Ramos (cell line): ENCODE data around the gene ELP2.
"Not testable (repeated sequence)": the region's sequence is repeated elsewhere in the genome, so short reads cannot be mapped to it uniquely, and the experiment has no call there.

ENCODE experiments used
- in situ Hi-C: fragments of 300-500 bp; cut with MboI; formaldehyde crosslinking; loops from one replicate; pipeline ENCODE4 v1.14.3; 2022; ENCODE audit warnings: low sequenced_read_pairs; ENCODE audit not compliant: unreplicated experiment

ELP2 gene, protein sequence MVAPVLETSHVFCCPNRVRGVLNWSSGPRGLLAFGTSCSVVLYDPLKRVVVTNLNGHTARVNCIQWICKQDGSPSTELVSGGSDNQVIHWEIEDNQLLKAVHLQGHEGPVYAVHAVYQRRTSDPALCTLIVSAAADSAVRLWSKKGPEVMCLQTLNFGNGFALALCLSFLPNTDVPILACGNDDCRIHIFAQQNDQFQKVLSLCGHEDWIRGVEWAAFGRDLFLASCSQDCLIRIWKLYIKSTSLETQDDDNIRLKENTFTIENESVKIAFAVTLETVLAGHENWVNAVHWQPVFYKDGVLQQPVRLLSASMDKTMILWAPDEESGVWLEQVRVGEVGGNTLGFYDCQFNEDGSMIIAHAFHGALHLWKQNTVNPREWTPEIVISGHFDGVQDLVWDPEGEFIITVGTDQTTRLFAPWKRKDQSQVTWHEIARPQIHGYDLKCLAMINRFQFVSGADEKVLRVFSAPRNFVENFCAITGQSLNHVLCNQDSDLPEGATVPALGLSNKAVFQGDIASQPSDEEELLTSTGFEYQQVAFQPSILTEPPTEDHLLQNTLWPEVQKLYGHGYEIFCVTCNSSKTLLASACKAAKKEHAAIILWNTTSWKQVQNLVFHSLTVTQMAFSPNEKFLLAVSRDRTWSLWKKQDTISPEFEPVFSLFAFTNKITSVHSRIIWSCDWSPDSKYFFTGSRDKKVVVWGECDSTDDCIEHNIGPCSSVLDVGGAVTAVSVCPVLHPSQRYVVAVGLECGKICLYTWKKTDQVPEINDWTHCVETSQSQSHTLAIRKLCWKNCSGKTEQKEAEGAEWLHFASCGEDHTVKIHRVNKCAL

DNA sequence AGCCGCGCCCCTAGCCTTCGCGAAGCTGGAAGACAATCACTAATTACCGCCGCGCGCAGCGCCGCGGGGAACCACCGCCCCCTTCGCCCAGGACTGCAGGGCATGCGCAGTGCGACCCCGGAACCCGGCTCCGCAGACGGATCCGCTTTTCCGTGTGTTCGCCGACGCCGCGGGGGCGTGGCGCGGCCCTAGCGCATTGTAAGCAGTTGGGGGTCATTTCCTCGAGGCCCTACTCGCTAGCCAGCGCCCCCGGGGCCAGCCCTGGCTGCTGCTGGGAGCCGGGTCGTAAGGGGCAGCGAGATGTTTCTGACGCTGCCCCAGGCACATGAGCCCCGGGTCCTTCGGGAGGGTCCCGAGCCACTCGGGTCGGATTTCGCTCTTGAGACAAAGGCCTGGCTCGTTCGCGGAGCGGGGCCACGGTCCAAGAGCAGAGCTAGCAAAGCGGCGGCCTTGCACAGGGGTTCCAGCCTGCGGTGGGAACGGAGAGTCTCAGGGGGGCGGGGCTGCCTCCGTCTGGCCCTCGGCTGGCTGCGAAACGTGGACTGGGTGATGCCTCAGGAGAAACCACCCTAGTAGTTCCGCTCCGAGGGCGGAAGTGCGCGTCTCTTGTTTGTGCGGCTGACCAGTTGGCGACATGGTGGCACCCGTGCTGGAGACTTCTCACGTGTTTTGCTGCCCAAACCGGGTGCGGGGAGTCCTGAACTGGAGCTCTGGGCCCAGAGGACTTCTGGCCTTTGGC, at the start of gene ELP2, which contains the start of gene SLC39A6:
Gene ELP2 (plus strand): TSS at position 600 of the 739 bp plus-strand sequence. CDS start 35 bp downstream, at position 635.
Gene SLC39A6 (minus strand): TSS at position 41 of the 739 bp plus-strand sequence. CDS start 2,333 bp downstream, outside the sequence.
- in situ Hi-C loops = no loop called here

DNA sequence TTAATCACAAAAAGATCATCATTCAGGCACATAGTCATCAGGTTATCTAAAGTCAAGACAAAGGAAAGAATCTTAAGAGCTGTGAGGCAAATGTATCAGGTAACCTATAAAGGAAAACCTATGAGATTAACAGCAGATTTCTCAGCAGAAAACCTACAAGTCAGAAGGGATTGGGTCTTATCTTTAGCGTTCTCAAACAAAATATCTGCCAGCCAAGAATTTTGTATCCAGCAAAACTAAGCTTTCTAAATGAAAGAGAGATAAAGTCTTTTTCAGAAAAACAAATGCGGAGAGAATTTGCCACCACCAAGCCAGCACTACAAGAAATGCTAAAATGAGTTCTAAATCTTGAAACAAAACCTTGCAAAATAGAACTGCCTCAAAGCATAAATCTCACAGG, 48.6 kb upstream of the ELP2 start:
- in situ Hi-C loops = not testable (repeated sequence)

DNA sequence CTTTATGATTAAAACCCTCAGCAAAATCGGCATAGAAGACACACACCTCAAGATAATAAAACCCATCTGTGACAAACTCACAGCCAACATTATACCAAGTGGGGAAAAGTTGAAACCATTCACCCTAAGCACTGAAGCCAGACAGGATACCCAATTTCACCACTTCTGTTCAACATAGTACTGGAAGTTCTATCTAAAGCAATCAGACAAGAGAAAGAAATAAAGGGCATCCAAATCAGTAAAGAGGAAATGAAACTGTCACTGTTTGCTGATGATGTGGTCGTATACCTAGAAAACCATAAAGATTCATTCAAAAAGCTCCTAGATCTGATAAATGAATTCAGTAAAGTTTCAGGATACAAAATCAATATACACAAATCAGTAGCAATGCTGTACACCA, 46.0 kb upstream of the ELP2 start:
- in situ Hi-C loops = no loop called here

DNA sequence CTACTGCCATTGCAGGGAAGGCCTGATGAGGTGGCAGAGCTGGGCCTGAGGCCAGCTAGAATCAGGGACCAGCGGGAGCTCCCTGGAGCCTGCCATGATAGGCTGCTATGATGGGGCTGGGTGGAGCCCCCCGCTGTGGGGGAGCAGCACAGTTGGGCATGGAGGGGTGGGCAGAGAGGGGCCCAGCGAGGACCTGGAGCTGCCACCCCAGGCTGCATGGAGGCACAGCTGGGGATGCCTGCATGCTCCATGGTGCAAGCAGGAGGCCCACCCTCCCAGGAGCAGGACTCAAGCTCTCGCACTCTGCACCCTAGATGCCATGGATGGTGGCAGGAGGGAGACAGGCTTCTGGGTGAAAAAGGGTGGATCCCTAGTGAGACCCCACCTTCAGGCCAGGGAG, 44.5 kb upstream of the ELP2 start:
- in situ Hi-C loops = no loop called here

DNA sequence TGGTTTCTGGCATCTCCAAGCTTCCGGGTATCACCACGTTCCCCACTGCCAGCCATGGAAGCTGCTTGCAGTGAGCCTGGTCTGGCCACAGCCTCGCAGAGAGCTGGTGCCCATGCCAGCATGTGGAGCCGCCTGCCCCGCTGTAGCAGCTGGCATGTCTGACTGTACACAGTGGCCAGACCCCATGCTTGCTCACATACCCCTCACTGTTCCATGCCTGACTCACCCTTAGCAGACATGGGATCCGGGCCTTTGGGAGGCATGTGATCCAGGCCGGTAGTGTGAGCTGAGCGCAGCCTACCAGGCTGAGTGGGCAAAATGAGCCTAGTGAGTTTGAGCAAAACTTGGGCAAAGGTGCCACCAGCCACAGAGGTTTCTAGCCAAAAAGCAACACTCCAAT, 43.5 kb upstream of the ELP2 start:
- in situ Hi-C loops = no loop called here

DNA sequence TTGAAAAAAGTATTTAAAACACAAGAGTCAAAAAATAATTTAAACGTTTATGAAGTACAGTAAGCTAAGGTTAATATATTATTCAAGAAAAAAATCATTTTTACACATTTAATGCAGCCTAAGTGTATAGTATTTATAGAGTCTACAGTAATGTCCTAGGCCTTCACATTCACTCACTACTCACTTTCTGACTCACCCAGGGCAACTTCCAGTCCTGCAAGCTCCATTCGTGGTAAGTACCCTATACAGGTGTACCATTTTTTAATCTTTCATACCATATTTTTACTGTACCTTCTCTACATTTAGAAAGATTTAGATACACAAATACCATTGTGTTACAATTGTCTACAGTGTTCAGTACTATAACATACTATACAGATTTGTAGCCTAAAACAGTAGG, 41.4 kb upstream of the ELP2 start:
- in situ Hi-C loops = no loop called here

DNA sequence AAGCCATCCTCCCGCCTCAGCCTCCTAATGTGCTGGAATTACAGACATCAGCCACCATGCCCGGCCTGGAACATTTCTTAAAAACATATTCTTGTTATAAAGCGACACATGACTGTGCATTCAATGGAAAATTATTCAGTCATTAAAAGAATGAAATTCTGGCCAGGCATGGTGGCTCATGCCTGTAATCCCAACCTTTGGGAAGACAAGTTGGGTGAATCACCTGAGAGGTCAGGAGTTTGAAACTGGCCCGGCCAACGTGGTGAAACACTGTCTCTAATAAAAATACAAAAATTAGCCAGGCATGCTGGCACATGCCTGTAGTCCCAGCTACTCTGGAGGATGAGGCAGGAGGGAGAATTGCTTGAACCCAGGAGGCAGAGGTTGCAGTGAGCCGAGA, 40.7 kb upstream of the ELP2 start:
- in situ Hi-C loops = no loop called here

DNA sequence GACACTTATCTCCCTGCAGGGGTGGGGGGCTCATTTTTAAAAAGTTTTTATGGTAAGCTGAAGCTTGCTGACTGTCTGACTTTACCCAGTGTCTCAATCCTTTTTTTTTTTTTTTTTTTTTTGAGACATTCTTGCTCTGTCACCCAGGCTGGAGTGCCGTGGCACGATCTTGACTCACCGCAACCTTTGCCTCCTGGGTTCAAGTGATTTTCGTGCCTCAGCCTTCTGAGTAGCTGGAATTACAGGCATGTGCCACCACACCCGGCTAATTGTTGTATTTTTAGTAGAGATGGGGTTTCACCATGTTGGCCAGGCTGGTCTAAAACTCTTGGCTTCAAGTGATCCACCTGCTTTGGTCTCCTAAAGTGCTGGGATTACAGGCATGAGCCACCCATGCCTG, 37.6 kb upstream of the ELP2 start:
- in situ Hi-C loops = loop anchor here (5.0 kb wide), 1 partner anchor 190 kb away; no protein-coding TSS in a partner anchor

DNA sequence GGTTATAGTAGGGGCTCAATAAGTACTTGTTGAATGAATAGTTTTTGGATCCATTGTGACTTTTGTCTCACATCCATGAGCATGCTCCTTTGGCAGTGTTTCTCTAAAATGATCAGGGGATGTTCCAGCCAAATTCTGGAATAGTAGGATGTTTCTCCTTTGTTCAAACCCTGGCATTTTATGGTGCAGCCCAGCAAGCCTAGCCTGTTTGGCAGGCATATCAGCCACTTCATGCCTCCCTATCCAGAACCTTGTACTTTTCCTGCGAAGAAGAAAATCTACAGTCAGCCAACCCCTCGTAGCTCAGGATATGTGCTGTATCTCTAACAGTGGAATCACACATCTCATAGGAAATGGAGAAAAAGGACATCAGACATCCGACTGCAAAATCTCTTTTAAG, 35.3 kb upstream of the ELP2 start:
- in situ Hi-C loops = loop anchor here (5.0 kb wide), 1 partner anchor 188 kb away; no protein-coding TSS in a partner anchor

DNA sequence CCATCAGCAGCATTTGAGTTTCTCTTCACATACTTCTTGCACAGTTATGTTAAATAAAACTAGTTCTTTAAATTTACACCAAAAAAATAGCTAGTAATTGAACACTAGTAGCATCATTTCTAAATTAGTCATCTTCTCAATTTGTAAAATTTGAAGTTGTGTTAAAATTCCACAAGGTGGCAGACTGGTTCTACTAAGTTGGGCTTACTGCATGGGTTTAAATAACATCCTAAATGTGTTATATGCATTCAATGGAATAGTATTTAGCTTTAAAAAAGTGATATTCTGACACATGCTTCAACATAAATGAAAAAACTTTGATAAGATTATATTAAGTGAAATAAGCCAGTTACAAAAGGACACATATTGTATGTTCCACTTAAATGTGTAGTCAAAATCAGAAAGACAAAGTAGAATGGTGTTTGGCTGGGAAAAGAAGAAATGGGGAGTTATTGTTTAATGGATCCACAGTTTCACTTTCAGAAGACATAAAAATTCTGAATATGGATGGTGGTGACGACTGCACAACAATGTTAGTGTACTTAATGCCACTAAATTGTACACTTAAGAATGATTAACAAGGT, 33.7 kb upstream of the ELP2 start:
- in situ Hi-C loops = no loop called here

DNA sequence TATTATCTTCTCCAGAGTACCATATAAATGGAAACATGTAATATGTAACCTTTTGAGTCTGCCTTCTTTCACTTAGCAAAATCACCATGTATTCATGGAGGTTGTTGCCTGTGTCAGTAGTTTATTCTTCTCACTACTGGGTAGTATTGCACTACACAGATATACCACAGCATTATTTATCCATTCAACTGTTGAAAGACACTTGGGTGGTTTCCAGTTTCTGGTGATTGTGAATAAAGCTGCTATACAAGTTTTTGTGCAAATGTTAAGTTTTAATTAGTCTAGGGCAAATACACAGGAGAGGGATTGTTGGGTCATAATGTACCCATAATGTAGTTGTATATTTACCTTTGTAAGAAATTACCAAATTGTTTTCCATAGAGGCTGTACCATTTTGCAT, 32.7 kb upstream of the ELP2 start:
- in situ Hi-C loops = no loop called here

DNA sequence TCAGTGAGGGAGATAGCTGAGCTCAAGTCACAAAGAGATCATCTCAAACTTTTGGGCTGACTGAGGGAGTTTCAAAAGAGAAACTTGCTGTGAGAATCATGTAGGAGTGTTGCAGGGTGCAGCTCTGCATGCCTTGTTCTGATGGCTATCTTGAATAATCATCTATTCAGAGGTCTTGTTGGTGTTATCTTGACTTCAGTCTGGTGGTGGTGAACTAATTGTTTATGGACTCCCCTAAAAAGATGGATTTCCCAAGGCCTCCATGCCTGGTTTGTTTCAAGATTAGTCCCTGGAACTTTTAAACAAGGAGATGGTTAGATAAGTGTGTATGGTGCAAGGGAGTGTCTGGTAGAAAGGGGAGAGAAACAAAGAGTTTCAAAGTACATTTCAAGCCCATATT, 30.4 kb upstream of the ELP2 start:
- in situ Hi-C loops = no loop called here

DNA sequence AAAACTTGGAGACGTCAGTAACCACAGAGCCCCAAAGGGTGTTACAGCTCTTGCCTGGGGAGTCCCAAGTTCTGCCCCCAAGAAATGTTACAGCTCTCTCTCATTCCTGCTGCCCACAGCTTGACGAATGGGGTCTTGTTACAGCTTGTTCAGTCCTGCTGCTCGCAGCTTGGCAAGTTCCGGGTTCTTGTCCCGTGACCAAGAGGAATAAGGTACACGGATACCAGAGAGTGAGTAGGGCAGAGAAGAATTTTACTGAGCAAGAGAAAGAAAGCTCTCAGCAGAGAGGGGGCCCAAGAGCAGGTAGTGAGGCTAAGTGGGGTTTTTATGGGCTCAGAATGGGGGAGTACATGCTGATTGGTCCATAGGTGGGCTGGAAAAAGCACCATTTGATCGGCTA, 27.8 kb upstream of the ELP2 start:
- in situ Hi-C loops = no loop called here

DNA sequence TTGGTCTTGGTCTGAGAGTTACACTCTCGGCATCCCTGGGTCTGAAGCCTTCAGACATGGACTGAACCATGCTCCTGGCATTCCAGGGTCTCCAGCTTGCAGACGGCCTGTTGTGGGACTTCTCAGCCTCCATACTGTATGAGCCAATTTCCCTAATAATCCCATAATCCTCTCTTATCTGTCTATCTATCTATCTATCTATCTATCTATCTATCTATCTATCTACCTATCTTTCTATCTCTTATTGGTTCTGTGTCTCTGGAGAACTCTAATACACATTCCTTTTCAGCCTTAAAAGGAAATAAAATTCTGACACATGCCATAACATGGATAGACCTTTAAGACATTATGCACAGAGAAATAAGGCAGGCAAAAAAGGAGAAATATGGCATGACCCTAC, 24.9 kb upstream of the ELP2 start:
- in situ Hi-C loops = no loop called here

DNA sequence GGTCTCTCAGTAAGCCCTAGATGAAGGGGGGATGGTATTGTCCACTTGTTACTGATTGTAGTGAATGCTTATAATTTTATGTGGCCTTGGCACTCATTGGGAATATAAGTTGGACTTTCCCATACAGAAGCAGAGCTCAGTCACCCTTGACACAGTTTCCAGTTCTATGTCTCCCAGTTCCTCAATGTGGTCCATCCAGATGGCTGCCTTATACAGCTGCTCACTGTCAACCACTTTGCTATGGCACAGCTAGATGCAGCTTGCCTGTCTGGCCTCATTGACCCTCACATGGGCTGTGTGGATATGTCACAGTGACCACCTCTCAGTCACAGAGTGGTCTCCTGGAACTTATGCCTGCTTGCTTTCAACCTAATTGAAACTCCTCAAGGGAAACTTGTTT, 22.2 kb upstream of the ELP2 start:
- in situ Hi-C loops = no loop called here

DNA sequence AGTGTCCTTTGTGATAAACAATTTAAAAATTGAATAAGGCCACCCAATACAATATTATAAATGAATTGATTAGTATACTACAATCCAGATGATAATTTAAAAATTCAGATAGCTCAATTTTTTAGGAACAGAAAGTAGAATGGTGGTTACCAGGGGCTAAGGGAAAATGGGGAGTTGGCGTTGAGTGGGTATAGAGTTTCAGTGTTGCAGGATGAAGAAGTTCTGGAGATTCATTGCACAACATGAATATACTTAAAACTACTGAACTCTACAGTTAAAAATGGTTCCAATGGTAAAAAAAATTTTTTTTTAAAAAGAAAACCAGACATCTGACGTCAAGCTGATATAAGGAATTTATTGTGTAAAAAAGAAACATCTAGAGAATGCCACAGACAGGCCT, 21.5 kb upstream of the ELP2 start:
- in situ Hi-C loops = no loop called here

DNA sequence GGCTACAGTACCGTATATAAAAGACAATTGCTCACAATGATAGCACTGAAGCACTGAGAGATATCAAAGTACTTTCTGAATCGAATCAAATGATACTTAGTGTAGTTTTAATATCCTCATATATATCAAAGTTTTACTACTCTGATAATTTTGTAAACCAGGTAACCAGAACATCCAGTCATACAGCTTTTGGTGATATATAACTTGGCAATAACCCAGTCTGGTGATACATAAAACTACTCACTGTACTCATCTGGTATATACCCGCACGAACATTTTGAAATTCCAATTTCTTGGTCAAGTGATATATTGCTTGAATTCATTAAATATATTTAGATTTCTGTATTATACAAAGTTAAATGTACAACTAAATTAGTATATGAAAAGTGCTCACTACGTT, 21.1 kb upstream of the ELP2 start:
- in situ Hi-C loops = no loop called here

DNA sequence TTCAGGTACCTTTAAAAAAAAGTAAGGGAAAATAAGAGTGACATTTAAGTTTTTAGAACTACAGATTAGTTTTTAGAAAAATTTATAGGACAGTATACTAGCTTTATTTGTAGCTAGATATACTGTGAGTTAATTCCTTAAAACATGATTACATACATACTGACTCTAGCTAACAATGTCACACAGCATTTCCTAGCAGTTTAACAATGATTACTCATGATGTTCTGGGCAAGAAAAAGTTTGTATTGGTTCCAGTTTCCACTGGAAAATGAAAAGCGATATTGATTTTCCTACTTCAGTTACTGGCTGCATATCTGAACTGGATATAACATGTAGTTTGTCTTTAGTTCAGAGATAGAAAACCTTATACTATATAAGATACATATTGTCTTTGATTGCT, 20.0 kb upstream of the ELP2 start:
- in situ Hi-C loops = no loop called here

DNA sequence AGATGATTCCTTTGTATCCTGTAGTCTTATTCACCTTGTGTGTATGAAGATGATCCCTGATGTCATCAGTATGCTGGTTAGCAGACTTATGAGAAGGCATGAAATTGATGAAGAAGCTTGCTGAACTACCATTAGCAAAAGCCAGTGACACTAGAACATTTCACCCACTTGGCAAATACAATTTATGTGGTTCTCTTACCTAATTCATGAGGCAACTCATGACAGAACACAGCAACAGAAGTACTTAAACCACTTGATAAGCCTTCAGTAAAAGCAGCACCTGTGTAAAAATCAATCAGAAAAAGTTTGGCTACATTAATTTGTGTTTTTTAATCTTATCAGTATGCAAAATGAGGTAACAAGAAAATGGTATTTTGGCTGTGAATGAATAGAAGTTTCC, 17.4 kb upstream of the ELP2 start:
- in situ Hi-C loops = no loop called here

DNA sequence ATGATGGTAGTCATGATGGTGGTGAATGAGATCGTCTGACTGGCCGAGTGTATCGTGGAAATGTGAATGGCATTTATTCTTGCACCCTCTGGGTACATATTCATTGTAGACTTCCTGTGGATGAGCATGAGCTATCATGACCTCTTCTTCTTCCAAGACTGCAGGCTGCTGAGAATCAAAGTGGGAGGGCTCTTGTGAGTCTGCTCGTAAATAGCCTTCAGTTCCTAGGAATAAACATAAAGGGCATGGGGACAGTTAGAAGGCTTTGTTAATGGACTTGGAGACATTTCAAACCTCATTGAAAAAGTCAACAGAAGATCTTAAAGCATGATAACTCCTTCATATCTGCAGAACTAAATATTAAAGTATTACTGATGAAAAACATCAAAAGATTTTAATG, 15.4 kb upstream of the ELP2 start:
- in situ Hi-C loops = no loop called here
